Breast epithelium (tissue), 3 donors: ENCODE data around the gene HIBADH.

ENCODE experiments used
- CTCF ChIP-seq, 3 donors: fragments of 450-650 bp; IDR thresholded peaks; one replicate each; pipeline ENCODE4 v1.5.1; 2016 to 2017; ENCODE audit warnings: antibody characterized with exemption in 3 of 3, mild to moderate bottlenecking in 3 of 3, moderate library complexity in 3 of 3
- POLR2A ChIP-seq: fragments of 450-650 bp; IDR thresholded peaks from one replicate; pipeline ENCODE4 v1.6.1; 2016; ENCODE audit warnings: antibody characterized with exemption, mild to moderate bottlenecking, moderate library complexity
- POLR2AphosphoS5 ChIP-seq, 3 donors: sonication (generic); formaldehyde crosslinking; IDR thresholded peaks; one replicate each; pipeline ENCODE4 v1.6.1; 2017; ENCODE audit warnings: antibody characterized with exemption in 3 of 3

GRCh38 chr7:27569106-27569505 is 93.6 kb downstream of the HIBADH start:
- TF ChIP-seq POLR2A, result no peak
- TF ChIP-seq POLR2AphosphoS5 (IDR thresholded peaks at IDR 0.05), result no peak
- no peak for TF ChIP-seq CTCF (IDR thresholded peaks at IDR 0.05)
